ENCODE results near the gene PPP2R2C.

PPP2R2C gene

GRCh38 chr4:6493658-6494304 is 21.4 kb upstream of the PPP2R2C start:
- DNase-seq, result no peak

- no peak for DNase-seq
Measured at GRCh38 chr4:6492861-6493657, 20.6 kb upstream of the PPP2R2C start.

GRCh38 chr4:6492027-6492590 is 19.7 kb upstream of the PPP2R2C start:
- no peak for DNase-seq

DNA sequence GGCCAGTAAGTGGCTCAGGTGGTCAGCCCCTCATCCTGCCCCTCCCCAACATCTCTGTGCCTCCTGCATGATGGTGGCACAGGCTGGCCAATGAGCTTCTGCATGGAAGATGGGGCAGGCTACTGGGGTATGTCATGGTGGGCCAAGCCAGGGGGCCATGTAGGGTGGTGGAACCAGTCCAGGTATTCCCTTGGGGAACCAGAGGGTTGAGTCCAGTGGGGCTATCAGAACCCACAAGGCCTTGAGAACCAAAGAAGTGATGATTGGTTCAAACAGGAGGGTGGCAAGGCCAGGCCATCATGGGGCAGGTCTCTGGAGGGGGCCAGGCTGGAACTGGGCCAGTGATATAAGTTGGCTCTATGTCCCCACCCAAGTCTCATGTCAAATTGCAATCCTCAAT is 18.8 kb upstream of the PPP2R2C start:
- DNase-seq, result no peak

- no peak for DNase-seq
Measured at GRCh38 chr4:6489927-6490326, 17.5 kb upstream of the PPP2R2C start.

- DNase-seq, result no peak
Measured at GRCh38 chr4:6487466-6487865, 15.1 kb upstream of the PPP2R2C start.

- DNase-seq, result no peak
Measured at GRCh38 chr4:6480534-6481088, 8.2 kb upstream of the PPP2R2C start.

- DNase-seq, result no peak
Measured at GRCh38 chr4:6478546-6479220, 6.3 kb upstream of the PPP2R2C start.

GRCh38 chr4:6476893-6477292 is 4.5 kb upstream of the PPP2R2C start:
- DNase-seq, result no peak

GRCh38 chr4:6475492-6476020 is 3.1 kb upstream of the PPP2R2C start:
- DNase-seq, result no peak

- no peak for DNase-seq
Measured at GRCh38 chr4:6474705-6475457, 2.5 kb upstream of the PPP2R2C start.

- no peak for DNase-seq
Measured at GRCh38 chr4:6474053-6474568, 1.7 kb upstream of the PPP2R2C start.

DNA sequence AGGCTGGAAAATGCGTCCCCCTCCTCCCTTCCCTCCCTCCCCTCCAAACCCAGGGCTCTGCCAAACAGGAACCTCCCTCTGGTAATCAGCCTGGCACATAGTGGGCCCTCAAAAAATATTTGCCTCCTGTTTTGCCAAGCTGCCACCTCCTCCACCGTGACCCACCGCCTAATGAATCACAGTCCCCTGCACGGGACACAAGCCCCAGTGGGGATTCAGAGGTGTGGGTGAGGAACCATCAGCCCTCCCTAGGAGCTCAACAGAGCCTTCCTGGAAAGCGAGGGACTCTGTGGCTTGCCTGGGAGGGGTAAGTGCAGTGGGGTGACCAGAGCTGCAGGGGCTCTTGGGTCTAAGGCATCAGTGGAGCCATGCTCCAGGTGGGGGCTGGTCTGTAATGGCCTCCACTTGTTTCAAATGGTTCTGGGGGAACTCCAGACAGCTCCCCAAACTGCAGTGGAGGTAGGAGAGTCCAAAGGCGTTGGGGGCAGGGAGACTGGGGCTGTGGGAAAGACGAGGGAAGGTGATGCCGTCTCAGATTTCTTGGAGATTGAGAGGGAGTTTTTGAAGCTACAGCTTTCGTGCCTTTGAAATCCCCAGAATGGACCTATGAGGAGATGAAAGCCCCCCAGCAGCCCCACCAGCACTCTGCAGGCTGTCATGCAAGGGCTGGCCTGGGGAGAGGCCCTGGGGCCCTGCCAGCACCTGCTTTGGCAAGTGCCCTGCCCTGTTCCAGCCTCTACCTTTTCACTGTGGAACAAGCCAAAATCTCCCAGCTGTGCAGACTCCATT is 1.0 kb upstream of the PPP2R2C start:
- DNase-seq, result no peak

DNA sequence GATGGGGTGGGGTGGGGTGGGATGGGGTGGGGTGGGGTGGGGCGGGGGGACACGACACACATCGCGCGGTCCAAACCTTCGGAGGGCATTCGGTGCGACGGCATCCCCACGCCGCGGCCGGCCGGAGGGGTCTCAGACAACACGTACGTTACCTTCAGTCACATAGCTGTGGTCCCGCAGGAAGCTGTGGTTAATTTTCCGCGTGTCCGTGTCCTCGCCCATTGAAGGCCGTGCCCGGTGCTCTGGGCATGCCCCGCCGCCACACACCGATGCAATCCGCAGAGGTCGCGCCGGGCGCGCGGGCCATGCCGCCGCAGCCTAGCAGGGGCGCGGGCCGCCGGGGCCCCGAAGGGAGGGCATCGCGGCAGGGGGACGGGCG is 417 bp downstream of the PPP2R2C start:
- no peak for DNase-seq

GRCh38 chr4:6471307-6472007 is 957 bp downstream of the PPP2R2C start:
- DNase-seq, result no peak

DNA sequence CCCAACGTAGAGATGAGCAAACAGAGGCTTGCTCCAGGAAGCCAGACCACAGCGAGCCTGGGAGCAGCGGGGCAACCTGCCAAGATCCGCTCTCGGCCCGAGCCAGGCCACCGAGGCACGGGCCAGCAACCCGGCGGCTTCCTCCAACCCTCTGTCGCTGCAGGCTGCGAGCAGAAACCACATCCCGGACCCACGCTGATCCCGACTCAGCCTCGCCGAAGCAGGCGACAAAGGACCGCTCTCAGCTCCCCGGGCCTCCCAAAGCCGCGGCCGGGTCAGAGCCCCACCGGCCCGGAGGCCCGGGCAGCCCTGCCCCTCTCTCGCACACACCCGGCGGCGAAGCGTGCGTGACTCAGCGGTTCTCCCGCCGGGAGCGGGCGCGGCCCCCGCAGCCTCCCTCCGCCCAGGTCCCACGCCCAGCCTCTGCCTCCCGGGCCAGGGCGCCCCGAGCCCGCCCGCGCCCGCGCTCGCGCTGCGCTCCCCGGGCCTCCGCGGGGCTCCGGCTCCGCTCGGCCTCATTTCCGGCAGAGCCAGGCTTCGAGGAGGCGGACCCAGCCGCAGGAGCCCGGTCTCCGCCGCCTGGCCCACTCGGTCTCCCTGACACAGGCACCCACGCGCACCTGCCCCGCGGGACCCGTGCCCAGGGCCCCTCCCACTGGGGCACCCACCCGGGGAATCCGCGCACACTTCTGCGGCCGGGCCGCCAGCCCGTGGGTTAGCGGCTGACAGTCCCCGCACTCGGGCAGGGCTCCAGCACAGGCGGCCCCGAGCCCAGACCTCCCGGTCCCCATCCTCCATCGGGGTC is 1.7 kb downstream of the PPP2R2C start:
- DNase-seq, result no peak

- no peak for DNase-seq
Measured at GRCh38 chr4:6469898-6470501, 2.4 kb downstream of the PPP2R2C start.

GRCh38 chr4:6469144-6469543 is 3.3 kb downstream of the PPP2R2C start:
- no peak for DNase-seq

- no peak for DNase-seq
Measured at GRCh38 chr4:6468376-6468775, 4.0 kb downstream of the PPP2R2C start.
